Measurements from ENCODE around the gene MOV10. TPM values are rescaled to one million over a fixed set of nuclear protein-coding genes. Genes with fewer than 3 reads are reported as not detected.

Gene MOV10
- total and polyA plus RNA-seq, 2 of the 13 experiments (the other 11 are each of a cell fraction or from before 2014, with no cell fraction given) = 56.4 to 58.2 TPM

GRCh38 chr1:112743174-112744008 is 68.9 kb downstream of the MOV10 start (continued):
- TF ChIP-seq SAFB2 (CRISPR knock-in tag; IDR thresholded peaks at IDR 0.05; ENCODE audit: borderline replicate concordance, low read depth) = no peak
- TF ChIP-seq ETS1 (CRISPR knock-in tag; IDR thresholded peaks at IDR 0.05) = no peak
- no peak for TF ChIP-seq SMC3 (IDR thresholded peaks at IDR 0.05; ENCODE audit: low read length)
- no peak for TF ChIP-seq ZBTB25 (CRISPR knock-in tag; IDR thresholded peaks at IDR 0.05)
- no peak for TF ChIP-seq ZNF142 (CRISPR knock-in tag; IDR thresholded peaks at IDR 0.05)
- TF ChIP-seq GATAD2A (CRISPR knock-in tag; IDR thresholded peaks at IDR 0.05) = no peak
- TF ChIP-seq THRA (CRISPR knock-in tag; IDR thresholded peaks at IDR 0.05; ENCODE audit: borderline replicate concordance) = no peak
